Stimulated activated CD8-positive, alpha-beta memory T cell treated with anti-CD3 and anti-CD28 coated beads, Interleukin-2, amount 100 ng/mL, for 48 hours (primary cell): ENCODE results near the gene YAF2.
"Not testable (repeated sequence)": the region's sequence is repeated elsewhere in the genome, so short reads cannot be mapped to it uniquely, and the experiment has no call there.

ENCODE experiments used
- DNase-seq, 2 donors: peaks; one replicate each; pipeline ENCODE4 v3.0.0-alpha.2; 2020; ENCODE audit warnings: low read depth in 2 of 2

YAF2 gene

DNA sequence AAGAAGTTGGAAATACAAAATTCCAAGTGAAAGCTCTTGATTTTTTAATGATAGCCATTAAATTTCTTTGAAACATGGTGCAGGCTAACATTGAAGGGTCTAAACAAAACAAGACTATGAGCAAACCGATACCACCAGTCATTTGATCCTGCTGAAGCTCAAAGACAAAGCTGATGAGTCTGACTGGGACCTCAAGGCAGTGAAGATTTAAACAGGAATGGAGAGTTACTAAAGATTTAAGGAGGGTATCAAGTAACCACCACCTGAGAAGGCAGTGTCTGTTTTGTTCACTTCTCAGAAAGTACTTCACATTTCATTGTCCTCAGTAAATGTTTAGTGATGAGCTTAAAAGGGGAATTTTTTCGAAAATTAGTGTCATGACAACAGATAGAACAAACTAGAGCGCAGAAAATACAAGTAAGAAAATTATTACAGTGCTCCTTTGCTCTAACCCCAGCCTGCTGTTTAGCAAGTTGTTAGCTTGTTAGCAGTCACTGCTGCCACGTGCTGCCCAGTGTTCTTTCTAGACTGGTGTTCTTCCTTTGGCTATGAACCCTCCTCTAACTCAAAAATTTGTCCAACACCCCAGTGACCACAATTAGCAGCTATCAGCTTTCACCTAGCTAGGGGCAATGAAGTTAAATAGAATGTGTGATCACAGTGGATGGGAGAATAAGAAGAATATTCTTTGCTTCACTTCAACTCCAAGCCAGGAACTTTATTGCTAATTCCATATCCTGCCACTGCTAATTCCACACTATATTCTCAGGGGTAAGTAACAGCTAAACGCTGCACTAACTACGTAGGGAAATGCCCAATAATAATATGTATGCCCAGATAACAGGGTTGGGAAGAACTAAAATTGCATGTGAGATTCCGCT is 41.1 kb downstream of the YAF2 start:
- DNase-seq: no peak

DNA sequence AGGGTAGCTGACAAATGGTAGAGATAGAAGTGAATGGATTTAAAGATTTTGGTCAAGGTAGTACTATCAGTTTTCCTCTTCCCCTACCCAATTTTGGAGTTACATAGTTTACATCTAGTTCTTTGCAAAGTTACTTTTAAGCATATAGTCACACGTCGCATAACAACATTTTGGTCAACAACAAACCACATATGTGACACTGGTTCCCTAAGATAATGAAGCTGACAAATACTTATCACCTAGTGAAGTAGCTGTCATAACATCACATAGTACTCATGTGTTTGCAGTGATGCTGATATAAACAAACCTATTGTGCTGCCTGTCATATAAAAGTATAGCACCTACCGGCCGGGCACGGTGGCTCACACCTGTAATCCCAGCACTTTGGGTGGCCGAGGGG is 45.4 kb downstream of the YAF2 start:
- DNase-seq: no peak

DNA sequence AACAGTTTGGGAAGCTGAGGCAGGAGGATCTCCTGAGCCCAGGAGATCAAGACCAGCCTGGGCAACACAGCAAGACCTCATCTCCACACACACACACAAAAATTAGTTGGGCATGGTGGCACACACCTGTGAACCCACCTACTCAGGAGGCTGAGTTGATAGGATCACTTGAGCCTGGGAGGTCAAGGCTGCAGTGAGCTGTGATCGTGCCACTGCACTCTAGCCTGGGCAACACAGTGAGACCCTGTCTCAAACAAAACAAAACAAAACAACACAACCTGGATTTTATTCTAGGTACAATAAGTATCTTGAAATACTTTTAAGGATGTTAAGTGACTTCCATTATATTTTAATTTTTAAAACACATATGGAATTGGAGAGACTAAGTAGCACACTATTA is 45.8 kb downstream of the YAF2 start:
- no peak for DNase-seq

DNA sequence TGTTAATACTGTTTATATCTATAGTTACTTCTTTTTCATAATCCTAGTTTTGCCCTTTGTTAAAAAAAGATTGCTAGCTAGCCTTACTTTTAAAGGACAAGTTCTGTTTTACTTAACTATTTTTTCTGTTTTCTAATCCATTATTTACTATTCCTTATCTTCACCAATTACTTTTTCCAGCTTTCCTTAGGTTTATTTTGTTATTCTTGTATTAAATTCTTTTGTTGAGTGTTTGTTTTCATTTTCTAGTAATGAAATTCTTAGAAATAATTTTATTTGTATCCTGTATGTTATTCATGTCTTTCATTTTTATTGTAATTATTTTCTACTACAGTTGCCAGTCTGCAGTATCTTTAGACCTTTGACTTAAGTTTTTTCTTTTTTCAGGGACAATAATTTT is 47.7 kb downstream of the YAF2 start:
- DNase-seq: no peak

DNA sequence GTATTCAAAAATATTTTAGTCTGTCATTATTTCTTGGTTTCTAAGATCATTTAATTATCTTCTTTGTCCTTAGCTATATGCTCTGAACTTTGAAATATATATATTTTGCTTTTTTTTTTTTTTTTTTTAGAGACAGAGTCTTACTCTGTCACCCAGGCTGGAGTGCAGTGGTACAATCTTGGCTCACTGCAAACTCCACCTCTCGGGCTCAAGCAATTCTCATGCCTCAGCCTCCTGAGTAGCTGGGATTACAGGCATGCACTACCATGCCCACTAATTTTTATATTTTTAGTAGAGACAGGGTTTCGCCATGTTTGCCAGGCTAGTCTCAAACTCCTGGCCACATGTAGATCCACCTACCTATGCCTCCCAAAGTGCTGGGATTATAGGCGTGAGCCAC is 49.8 kb downstream of the YAF2 start:
- DNase-seq: not testable (repeated sequence)

DNA sequence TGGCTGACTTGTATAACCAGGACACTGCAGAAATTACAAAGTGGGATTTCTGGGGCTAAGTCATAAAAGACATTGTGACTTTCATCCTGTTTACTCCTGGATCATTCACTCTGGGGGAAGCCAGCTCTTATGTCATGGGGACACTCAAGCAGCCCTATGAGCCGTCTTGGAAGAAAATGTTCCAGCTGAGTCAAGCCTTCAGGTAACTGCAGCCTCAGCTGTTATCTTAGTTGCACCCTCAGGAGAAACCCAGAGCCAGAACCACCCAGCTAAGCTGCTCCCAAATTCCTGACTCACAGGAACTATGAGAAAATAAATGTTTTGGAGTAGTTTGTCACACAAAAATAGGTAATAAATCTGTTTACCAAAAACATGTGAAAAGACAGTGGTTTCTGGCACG is 50.2 kb downstream of the YAF2 start:
- DNase-seq: no peak

DNA sequence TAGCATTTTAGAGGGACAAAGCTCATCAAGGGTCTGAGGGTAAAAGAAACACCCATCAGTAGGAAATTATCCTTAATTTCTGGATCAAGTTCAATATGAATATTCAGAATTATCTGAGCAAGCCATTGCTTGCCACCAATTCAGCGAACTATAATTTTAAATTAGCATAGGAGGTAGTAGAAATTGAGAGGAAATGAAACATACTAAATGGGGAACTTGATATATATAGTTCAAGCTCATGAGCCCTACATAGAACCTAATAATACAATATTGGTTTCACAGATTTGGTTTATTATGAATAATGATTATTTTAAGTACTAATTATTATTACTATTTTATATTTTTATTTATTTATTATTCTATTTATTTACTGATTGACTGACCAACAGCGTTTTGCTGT is 51.3 kb downstream of the YAF2 start:
- no peak for DNase-seq

DNA sequence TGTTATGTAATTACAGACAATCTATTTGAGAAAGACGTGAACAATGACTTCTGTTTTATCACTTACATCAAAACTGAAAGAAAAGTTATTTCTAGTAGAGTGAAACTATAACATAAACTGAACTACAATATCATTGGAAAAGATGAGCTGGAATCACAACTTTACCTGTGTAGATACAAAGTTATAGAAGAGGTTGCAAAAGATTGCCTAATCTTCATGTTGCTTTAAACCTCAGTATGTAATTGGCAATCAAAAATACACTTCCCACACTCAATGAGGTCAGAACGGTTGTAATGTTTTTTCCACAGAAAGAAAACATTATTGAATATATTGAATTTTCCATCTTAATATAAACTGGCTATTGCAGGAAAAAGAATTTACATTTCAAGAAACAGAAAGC is 55.7 kb downstream of the YAF2 start:
- no peak for DNase-seq

DNA sequence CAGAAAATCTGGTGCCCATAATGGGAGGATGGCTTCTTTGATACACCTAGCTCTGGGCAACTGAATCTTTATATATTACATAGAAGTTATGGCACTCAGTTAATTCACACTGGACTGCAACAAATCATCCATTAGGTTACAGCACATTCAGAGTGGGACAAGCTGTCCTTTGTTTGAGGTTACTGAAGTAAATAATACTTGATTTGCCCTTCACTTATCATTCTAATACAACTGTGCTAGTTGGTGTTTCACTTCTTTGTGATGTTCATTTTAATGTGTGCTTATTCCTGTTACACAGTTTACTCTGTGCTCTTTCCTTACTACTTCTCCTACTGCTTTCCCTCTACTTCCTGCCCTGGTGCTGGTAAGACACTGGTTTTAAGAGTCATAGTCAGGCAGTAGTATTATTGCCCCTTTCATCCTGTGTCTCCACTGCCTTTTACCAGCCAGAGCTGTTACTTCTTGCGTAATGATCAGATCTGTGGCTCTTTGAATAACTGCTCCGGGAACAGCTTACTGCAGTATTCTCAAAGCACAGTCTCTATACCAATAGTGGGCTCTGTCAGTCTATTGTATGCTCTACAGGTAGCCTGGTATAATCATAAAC is 57.0 kb downstream of the YAF2 start:
- DNase-seq: no peak

DNA sequence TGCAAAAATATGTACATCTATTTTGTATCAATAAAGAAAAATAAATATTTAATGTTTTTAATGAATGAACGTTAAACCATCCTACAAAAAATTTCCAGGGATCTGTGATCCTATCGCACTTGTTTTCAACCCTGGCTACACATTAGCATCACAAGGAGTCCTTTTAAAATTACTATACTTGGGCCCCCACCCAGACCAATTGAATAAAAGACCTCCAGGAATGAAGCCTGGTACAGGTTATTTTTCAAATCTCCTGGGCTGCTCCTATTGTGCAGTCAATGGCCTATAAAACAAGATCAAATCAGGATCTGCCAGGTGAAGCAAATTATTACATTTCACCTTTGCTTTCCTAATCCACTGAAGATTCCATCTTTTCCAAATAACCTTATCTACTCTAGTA is 59.9 kb downstream of the YAF2 start:
- DNase-seq: no peak

DNA sequence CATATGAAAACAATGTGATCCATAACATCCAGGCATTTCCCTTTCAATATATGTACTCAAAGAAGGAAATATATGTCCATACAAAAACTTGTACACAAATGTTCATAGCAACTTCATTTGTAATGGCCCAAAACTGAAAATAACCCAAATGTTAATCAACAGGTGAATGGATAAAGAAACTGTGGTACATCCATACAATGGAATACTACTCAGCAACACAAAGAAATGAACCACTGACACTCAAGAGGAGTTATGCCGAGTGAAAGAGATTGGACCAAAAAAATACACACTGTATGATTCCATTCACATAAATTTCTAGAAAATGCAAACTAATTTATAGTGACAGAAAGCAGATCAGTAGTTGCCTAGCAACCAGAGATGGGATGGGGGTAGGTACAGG is 63.1 kb downstream of the YAF2 start:
- DNase-seq: no peak

DNA sequence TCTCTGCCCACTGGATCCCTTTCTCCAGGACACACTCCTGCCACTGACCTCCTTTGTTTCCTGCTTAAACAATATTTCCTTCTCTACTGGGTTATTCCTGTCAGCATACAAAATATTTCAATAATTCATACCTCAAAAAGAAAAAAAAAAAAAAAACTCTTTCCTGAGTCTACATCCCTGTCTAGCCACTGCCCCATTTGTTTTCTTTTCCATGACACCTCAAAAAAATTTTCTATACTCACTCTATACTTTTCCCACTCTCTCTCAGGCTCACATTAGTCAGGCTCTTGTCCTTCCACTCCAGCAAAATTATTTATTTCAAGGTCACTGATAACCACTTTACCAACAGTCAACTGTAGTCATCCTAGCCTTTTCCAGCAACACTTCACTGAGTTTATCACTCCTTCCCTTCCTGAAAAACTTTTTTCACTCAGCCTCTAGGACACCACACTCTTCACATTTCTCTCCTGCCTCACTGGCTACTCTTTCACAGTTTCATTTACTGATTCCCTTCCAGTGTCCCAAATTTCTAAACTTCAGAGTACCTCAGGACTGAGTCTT is 64.0 kb downstream of the YAF2 start:
- DNase-seq: no peak

DNA sequence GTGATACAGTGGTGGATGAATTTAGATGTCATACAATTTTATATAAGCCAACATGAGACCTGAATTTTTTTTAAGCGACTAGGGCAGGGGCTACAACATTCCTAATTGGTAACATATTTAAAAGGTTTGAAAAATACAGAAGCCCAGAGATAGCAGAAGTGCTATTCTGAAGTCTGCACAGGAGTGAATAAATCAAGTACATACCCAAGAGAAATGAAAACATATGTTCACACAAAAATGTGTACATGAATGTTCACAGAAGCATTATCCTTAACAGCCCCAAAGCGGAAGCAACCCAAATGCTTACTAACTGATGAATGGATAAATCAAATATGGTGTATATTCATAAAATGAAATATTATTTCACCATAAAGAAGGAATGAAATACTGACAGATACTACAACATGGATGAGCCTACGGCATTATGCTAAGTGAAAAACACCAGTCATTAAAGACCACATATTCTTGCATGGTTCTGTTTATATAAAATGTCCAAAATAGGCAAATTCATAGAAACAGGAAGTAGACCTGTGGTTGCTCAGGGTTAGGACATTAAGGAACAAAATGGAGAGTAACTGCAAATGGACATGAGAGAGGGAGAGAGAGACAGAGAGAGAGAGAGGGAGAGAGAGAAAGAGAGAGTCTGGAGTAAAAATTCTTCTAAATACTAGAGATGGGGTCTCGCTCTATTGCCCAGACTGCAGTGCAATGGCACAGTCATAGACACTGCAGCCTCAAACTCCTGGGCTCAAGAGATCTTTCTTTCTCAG is 65.4 kb downstream of the YAF2 start:
- DNase-seq: no peak

DNA sequence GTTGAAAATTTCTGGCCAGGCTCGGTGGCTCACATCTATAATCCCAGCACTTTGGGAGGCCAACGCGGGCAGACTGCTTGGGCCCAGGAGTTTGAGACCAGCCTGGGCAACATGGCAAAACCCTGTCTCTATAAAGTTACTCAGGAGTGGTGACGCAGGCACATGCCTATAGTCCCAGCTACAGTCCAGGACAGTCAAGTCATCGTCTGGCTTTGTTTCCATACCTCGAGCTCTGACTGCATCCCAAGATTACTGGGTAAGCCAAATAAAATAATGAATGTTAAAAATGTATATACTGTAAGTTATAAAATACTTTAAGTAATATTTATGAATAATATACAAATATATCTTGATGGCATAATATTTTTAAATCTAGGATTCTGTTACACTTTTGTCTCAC is 70.3 kb downstream of the YAF2 start:
- DNase-seq: no peak

DNA sequence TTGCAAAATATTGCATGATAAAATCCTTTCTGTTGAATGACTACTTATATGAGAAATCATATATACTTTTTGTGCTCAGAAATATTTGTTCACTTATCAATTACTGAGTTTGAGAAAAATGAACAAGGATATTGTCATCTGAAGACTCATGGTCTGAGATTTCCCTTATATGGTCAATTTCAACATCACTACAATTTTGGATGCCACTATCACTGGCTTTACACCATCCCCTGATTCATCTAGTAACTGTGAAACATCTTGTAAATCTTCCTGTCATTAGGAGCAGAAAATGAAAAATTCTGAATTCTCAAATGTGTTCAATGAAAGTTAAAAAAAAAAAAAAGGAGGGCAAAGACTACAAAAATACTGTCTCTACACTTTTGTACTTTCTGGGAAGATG is 71.5 kb downstream of the YAF2 start:
- no peak for DNase-seq

DNA sequence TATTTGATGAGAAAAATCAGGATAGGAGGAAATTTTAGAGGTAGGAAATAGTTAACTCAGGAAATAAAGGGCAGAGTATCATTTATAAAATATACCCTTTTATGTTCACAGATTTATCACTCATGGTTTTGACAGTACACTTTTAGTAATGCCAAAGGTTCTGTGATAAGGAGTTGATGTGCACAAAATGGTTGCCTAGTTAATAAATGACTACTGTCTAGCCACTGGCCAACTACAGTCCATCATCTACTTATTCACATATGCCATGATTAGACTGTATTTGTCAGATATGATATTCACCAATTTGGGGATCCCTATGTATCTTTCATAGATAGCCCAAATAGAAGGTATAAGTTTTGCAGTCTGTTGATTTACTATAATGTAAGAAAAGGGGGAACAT is 74.1 kb downstream of the YAF2 start:
- DNase-seq: no peak

DNA sequence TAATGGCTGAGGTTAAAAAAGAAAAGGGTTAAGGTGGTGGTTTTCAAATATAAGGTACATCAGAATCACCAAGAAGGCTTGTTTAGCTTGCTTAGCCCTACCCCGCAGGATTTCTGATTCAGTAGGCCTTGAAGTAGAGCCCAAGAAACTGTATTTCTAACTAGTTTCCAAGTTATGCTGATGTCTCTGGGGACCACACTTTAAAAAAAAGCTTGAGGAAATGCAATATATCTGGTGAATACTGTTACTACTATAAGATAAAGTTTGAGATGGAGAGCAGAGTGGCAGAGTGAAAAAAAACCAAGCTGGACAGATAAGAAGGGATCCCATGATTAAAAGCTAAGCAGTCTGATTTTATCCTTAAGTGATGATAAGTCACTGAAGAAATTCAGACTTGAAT is 75.1 kb downstream of the YAF2 start:
- no peak for DNase-seq

DNA sequence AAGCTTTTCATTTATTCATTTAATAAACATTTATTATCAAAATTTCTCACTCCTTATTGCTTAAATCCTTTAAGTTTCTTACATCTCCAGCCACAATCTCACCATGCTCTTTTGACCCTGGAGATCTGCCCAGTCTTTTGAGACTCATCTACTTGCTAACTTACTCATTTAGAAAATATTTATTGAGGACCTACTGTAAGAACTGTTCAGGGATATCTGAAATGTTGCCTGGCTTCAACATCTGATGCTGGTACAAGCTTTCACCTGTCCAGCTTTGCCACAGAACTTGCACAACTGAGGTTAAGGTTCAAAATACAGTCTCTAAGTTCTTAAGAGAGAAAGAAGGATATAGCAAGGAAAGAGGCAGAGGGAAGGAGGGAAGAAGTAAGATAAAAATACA is 75.9 kb downstream of the YAF2 start:
- DNase-seq: no peak

DNA sequence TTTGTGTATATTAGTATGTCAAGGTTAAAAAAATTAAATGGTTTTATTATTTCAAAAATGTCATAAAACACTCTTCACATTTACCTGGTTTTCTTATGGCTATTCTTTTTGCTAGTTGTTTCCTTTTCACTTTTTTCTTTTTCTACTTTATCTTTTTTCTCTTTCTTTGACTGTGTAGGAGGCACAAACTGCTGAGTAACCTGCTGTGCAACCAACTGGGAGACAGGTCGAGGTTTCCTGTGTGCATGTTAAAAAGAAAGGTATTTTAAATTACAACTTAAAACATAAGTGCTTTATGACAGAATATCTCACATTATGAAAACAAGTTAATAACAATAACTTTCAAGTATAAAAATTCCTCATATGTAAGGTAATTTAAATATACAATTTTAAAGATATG is 76.5 kb downstream of the YAF2 start:
- DNase-seq: no peak

DNA sequence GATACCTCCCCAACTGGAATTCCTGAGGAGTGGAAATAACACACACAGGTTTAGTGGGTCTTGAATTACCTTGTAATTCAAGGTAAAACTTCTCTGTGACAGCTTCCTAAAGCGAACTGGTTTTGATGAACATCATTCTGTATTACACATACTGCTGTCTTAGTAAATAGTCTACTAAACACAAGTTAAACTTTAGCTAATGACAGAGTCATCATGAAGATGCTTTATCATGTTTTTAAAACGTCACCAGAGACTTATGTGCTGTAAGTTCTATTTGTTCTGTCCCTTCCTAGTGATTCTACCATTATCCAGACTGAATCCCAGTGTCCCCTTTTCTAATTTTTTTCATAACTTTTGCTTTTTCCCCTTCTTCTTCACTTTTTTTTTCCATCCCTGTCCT is 81.8 kb downstream of the YAF2 start:
- no peak for DNase-seq

DNA sequence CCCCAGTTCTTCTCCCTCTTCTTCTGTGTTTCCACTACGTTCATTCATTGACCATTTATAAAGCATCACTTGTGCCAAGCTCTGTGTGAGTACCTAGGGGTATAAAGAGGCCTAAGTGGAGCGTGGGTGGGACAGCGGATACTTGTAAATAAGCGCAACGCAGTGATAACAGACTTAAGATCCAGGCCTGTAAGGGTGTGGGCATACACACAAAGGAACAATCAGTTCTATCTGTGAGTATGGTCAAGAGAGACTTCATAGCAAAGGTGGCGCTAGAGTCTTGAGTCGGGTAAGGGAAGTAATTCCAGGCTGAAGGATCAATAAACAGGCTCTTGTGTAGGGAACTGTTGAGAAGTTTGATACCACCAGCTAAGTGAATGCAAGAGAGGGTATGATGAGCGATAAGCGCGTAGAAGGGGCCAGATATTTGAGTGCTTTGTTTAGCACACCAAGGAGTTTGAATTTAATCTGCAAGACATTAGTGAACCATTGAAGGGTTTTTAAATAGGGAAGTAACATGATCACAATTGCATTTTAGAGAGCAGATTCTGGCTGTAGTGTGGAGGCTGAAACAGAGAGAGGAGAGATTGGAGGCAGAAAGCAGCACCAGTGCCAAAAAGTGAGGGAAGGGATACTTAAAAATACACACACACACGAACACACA is 92.4 kb downstream of the YAF2 start:
- DNase-seq: no peak

DNA sequence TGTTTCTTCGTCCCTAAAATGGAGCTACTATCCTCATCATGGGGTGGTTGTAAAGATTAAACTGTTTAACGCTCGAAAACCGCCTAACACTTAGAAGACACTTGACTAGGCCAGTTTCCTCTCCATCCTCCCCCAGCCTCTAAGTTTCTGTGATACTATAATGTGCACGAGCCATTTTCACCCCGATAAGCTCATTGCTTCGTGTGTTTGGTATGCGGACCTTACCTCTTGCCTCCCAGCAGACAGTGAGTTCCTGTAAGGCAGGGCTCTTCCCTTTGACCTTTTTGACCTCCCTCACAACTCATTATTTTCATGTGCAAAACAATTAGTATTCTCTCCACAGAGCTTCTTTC is 92.9 kb downstream of the YAF2 start:
- DNase-seq: no peak
